HepG2 (cell line): ENCODE measurements around the gene ANKRD6.

Experiments used
- POLR2AphosphoS5 ChIP-seq: IDR thresholded peaks from 2 replicates; pipeline ENCODE4 v1.6.1; 2012; ENCODE audit warnings: low read depth, low read length
- ZNF24 ChIP-seq: fragments of 450-650 bp; IDR thresholded peaks from 2 replicates; pipeline ENCODE4 v1.6.1; 2017; ENCODE audit warnings: antibody characterized with exemption, mild to moderate bottlenecking
- TF ChIP-seq, protein P1 (sequence below): sonication (generic); formaldehyde crosslinking; IDR thresholded peaks from 2 replicates; pipeline ENCODE4 v1.5.0; 2020; ENCODE audit warnings: mild to moderate bottlenecking, missing genetic modification reagents, moderate library complexity
- TF ChIP-seq, protein P2 (sequence below), 2 experiments: IDR thresholded peaks; 2 replicates each; pipeline ENCODE4 v1.6.1; 2011 to 2012; ENCODE audit warnings: low read length in 2 of 2, borderline replicate concordance in 1 of 2, low read depth in 1 of 2, mild to moderate bottlenecking in 1 of 2, moderate library complexity in 1 of 2
- TF ChIP-seq, protein P3 (sequence below): sonication (generic); formaldehyde crosslinking; IDR thresholded peaks from 2 replicates; pipeline ENCODE4 v1.9.0; 2021; ENCODE audit warnings: missing genetic modification reagents, borderline replicate concordance

DNA sequence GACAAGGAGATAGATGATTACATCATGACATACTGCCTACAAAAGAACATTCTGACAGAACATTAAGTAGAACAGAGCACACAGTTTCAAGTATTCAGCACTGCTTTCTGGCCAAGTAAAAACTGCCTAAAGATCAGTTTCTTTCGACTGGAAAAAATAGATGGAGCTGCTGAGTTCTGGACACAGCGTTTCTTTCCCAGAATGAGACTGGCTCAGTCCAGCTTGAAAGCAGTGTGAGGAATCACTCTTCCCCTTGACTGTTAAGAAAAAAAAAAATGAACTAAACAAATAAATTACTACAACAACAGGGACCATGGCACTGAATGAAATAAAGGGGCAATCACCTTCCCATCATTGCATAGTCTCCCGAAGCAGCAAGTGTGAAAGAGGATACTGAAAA lies 210.0 kb downstream of the ANKRD6 start:
- TF ChIP-seq ZNF24 (no peak), POLR2AphosphoS5 (no peak)
- TF ChIP-seq, protein P1, sequence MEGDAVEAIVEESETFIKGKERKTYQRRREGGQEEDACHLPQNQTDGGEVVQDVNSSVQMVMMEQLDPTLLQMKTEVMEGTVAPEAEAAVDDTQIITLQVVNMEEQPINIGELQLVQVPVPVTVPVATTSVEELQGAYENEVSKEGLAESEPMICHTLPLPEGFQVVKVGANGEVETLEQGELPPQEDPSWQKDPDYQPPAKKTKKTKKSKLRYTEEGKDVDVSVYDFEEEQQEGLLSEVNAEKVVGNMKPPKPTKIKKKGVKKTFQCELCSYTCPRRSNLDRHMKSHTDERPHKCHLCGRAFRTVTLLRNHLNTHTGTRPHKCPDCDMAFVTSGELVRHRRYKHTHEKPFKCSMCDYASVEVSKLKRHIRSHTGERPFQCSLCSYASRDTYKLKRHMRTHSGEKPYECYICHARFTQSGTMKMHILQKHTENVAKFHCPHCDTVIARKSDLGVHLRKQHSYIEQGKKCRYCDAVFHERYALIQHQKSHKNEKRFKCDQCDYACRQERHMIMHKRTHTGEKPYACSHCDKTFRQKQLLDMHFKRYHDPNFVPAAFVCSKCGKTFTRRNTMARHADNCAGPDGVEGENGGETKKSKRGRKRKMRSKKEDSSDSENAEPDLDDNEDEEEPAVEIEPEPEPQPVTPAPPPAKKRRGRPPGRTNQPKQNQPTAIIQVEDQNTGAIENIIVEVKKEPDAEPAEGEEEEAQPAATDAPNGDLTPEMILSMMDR (CRISPR knock-in tag) = no peak
- TF ChIP-seq, protein P2, sequence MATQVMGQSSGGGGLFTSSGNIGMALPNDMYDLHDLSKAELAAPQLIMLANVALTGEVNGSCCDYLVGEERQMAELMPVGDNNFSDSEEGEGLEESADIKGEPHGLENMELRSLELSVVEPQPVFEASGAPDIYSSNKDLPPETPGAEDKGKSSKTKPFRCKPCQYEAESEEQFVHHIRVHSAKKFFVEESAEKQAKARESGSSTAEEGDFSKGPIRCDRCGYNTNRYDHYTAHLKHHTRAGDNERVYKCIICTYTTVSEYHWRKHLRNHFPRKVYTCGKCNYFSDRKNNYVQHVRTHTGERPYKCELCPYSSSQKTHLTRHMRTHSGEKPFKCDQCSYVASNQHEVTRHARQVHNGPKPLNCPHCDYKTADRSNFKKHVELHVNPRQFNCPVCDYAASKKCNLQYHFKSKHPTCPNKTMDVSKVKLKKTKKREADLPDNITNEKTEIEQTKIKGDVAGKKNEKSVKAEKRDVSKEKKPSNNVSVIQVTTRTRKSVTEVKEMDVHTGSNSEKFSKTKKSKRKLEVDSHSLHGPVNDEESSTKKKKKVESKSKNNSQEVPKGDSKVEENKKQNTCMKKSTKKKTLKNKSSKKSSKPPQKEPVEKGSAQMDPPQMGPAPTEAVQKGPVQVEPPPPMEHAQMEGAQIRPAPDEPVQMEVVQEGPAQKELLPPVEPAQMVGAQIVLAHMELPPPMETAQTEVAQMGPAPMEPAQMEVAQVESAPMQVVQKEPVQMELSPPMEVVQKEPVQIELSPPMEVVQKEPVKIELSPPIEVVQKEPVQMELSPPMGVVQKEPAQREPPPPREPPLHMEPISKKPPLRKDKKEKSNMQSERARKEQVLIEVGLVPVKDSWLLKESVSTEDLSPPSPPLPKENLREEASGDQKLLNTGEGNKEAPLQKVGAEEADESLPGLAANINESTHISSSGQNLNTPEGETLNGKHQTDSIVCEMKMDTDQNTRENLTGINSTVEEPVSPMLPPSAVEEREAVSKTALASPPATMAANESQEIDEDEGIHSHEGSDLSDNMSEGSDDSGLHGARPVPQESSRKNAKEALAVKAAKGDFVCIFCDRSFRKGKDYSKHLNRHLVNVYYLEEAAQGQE (IDR thresholded peaks at IDR 0.05; ENCODE audit: borderline replicate concordance in 1 of 2, low read depth in 1 of 2, low read length in 2 of 2) = no peak
- TF ChIP-seq, protein P3, sequence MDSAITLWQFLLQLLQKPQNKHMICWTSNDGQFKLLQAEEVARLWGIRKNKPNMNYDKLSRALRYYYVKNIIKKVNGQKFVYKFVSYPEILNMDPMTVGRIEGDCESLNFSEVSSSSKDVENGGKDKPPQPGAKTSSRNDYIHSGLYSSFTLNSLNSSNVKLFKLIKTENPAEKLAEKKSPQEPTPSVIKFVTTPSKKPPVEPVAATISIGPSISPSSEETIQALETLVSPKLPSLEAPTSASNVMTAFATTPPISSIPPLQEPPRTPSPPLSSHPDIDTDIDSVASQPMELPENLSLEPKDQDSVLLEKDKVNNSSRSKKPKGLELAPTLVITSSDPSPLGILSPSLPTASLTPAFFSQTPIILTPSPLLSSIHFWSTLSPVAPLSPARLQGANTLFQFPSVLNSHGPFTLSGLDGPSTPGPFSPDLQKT (CRISPR knock-in tag) = no peak
